Keratinocyte (primary cell): Measurements from ENCODE around the gene ARHGAP4. TPM values are rescaled to one million over a fixed set of nuclear protein-coding genes. Genes with fewer than 3 reads are reported as not detected.

Source experiments
- DNase-seq: peaks from one replicate; pipeline ENCODE4 v3.0.0-alpha.2; 2011; ENCODE audit warnings: low read depth, missing footprints, low spot score
- FAIRE-seq: peaks from 2 replicates; lab custom pipeline; 2011; peaks lifted over from hg19 to GRCh38; lab: Jason Lieb, UNC
- H2AFZ ChIP-seq: 2 replicates; pipeline ENCODE4 v1.6.0; 2012; ENCODE audit warnings: low read length, control low read depth, inconsistent platforms; ENCODE audit not compliant: control insufficient read depth
- H3K27ac ChIP-seq: 2 replicates; pipeline ENCODE4 v1.5.1; 2011; ENCODE audit warnings: low read length; ENCODE audit not compliant: control insufficient read depth, insufficient read depth
- H3K27me3 ChIP-seq: 3 replicates; pipeline ENCODE4 v1.6.0; 2011; ENCODE audit warnings: low read length; ENCODE audit not compliant: control insufficient read depth, insufficient read depth; ENCODE audit errors: extremely low read depth
- H3K36me3 ChIP-seq, 2 experiments: 2 replicates in 1 of 2; 3 replicates in 1 of 2; pipeline ENCODE4 v1.5.1; 2011; ENCODE audit warnings: low read length in 2 of 2, mild to moderate bottlenecking in 1 of 2; ENCODE audit not compliant: control insufficient read depth in 2 of 2, insufficient read depth in 2 of 2; ENCODE audit errors: extremely low read depth in 1 of 2
- H3K4me1 ChIP-seq: 3 replicates; pipeline ENCODE4 v1.5.1; 2011; ENCODE audit warnings: low read length; ENCODE audit not compliant: control insufficient read depth, insufficient read depth; ENCODE audit errors: extremely low read depth
- H3K4me2 ChIP-seq: 3 replicates; pipeline ENCODE4 v1.6.0; 2011; ENCODE audit warnings: low read depth, low read length; ENCODE audit not compliant: control insufficient read depth, insufficient read depth; ENCODE audit errors: extremely low read depth
- H3K4me3 ChIP-seq, 3 experiments: fragments of 200-600 bp in 1 of 3; sonication (generic) in 1 of 3; 2 replicates in 2 of 3; 3 replicates in 1 of 3; pipeline ENCODE4 v1.5.1; 2011 to 2016; ENCODE audit warnings: low read length in 3 of 3, mild to moderate bottlenecking in 3 of 3, control low read depth in 2 of 3, inconsistent platforms in 1 of 3, low read depth in 1 of 3, mixed read lengths in 1 of 3, mixed run types in 1 of 3, moderate library complexity in 1 of 3; ENCODE audit not compliant: control insufficient read depth in 2 of 3, insufficient read depth in 2 of 3; ENCODE audit errors: extremely low read depth in 1 of 3
- H3K79me2 ChIP-seq: 2 replicates; pipeline ENCODE4 v1.6.0; 2012; ENCODE audit warnings: low read length; ENCODE audit not compliant: control insufficient read depth, insufficient read depth
- H3K9ac ChIP-seq: 3 replicates; pipeline ENCODE4 v1.6.0; 2011; ENCODE audit warnings: low read length; ENCODE audit not compliant: control insufficient read depth, insufficient read depth; ENCODE audit errors: extremely low read depth
- H3K9me1 ChIP-seq: 3 replicates; pipeline ENCODE4 v1.6.0; 2011; ENCODE audit warnings: low read length; ENCODE audit not compliant: control insufficient read depth, insufficient read depth; ENCODE audit errors: extremely low read depth
- H3K9me3 ChIP-seq: 2 replicates; pipeline ENCODE4 v1.5.1; 2012; ENCODE audit warnings: low read depth, low read length; ENCODE audit not compliant: control insufficient read depth
- H4K20me1 ChIP-seq: 3 replicates; pipeline ENCODE4 v1.6.0; 2011; ENCODE audit warnings: low read length; ENCODE audit not compliant: control insufficient read depth, insufficient read depth; ENCODE audit errors: extremely low read depth
- EZH2 ChIP-seq: IDR thresholded peaks from one replicate; pipeline ENCODE4 v1.6.1; 2012; ENCODE audit warnings: inconsistent platforms, mild to moderate bottlenecking, low read length, moderate library complexity
- dilution Hi-C: fragments of 300-500 bp; cut with MboI; formaldehyde crosslinking; loops from one replicate; pipeline ENCODE4 v1.7.0; 2020; ENCODE audit warnings: low sequenced_read_pairs; ENCODE audit not compliant: extremely low pct_ligation_motif_present
- polyA plus RNA-seq, 5 experiments: library from polyadenylated mRNA; depleted of rRNA in 3 of 5; stranded (reverse) in 3 of 5; stranded (forward) in 1 of 5; unstranded in 1 of 5; fragments of >200 nt; gene quantifications; 1 replicate in 1 of 5; 2 replicates in 3 of 5; 3 replicates in 1 of 5; pipeline versions ENCODE4 v1.2.1 to v1.2.3, GENCODE V29; 2011 to 2012; ENCODE audit warnings: missing spikeins in 2 of 5, low read depth in 1 of 5, low replicate concordance in 1 of 5
- TF ChIP-seq, protein P1 (sequence below), 3 experiments: IDR thresholded peaks in 1 of 3; conservative IDR thresholded peaks in 1 of 3; optimal IDR thresholded peaks in 1 of 3; 2 replicates in 2 of 3; 3 replicates in 1 of 3; pipeline versions ENCODE3 to v1.5.1; 2011; ENCODE audit warnings: low read length in 3 of 3, mild to moderate bottlenecking in 3 of 3, moderate library complexity in 2 of 3, control low read depth in 1 of 3, inconsistent platforms in 1 of 3; ENCODE audit not compliant: insufficient read depth in 2 of 3; ENCODE audit errors: extremely low read depth in 1 of 3

ARHGAP4 gene
- polyA plus RNA-seq, 1 donor (not counting 4 experiments of a cell fraction or from before 2014, with no cell fraction given): 0.35 TPM

DNA sequence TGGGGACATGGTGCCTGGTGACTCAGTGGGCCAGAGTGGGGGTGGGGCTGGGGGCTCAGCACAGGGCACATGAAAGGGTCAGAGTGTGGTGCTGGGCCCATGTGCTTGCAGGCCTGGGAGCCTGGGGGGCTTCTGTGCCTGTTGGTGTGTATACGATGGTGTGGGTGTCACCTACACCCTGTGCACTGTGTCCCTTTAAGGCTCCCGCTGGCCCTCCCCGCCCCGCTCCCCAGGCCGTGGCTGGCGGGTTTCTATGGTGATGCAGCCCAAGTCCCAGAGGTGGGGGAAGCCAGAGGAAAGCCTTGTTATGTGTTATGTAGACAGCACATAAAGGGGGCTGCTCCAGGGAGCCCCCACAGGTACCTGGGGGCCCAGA, 45.6 kb downstream of the ARHGAP4 start:
- Histone ChIP-seq H3K4me1 (peaks cover 3% of the 10 kb centered on the region), H3K4me3 (no peak overlapping the region), H3K27ac (no peak overlapping the region), H4K20me1 (peaks cover 6% of the 10 kb centered on the region), H3K36me3 (no peaks in the 10 kb centered on the region), H3K79me2 (no peaks in the 10 kb centered on the region), H3K9me1 (no peaks in the 10 kb centered on the region), H3K9ac (no peak overlapping the region), H3K9me3 (no peaks in the 10 kb centered on the region), H3K27me3 (peaks cover 33% of the 10 kb centered on the region), H2AFZ (no peak overlapping the region), H3K4me2 (no peak overlapping the region)
- dilution Hi-C loops: no loop called here
- FAIRE-seq (no peak), DNase-seq (no peak)
- no peak for TF ChIP-seq EZH2
- TF ChIP-seq, protein P1, sequence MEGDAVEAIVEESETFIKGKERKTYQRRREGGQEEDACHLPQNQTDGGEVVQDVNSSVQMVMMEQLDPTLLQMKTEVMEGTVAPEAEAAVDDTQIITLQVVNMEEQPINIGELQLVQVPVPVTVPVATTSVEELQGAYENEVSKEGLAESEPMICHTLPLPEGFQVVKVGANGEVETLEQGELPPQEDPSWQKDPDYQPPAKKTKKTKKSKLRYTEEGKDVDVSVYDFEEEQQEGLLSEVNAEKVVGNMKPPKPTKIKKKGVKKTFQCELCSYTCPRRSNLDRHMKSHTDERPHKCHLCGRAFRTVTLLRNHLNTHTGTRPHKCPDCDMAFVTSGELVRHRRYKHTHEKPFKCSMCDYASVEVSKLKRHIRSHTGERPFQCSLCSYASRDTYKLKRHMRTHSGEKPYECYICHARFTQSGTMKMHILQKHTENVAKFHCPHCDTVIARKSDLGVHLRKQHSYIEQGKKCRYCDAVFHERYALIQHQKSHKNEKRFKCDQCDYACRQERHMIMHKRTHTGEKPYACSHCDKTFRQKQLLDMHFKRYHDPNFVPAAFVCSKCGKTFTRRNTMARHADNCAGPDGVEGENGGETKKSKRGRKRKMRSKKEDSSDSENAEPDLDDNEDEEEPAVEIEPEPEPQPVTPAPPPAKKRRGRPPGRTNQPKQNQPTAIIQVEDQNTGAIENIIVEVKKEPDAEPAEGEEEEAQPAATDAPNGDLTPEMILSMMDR (optimal IDR thresholded peaks at IDR 0.05 in 1 of 3, IDR thresholded peaks at IDR 0.05 in 1 of 3, conservative IDR thresholded peaks at IDR 0.05 in 1 of 3; ENCODE audit: extremely low read depth in 1 of 3, insufficient read depth in 2 of 3, low read length in 3 of 3): no peak

DNA sequence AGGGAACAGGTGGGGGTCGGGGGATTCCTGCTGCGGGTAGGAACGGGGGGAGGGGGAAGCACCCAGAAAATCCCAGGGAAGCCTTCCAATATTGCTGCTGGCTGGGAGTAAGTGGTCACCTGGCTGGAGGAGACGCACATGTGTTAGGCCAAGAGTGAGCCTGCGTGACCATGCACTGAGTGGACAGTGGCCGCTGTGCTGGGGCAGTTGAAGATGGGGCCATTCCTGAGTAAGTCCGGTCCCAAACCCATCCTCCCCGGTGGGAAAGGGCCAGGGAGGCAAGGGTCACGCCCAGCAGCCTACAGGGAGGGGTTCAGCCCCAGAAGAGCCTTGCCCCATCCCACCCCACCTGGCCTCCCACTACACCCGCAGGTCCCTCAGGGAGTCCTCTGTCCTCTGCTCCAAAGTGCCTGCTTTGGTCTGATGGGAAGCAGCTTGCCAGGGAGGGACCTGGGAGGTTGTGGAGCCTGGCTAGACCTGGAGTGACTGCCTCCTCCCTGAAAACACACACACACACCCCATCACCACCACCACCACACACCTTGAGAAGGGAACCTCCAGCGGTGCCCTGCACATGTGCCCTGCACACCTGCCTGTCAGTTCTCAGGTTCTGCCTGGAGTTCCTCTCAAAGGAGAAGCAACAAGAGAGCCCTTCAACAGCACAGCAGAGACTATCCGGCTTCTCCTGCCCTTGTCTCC, 46.2 kb downstream of the ARHGAP4 start:
- DNase-seq (no peak), FAIRE-seq (no peak)
- Histone ChIP-seq H3K27ac (no peak overlapping the region), H3K9me1 (no peaks in the 10 kb centered on the region), H3K79me2 (no peaks in the 10 kb centered on the region), H3K4me1 (peaks cover 3% of the 10 kb centered on the region), H3K36me3 (no peaks in the 10 kb centered on the region), H3K9me3 (no peaks in the 10 kb centered on the region), H3K9ac (no peak overlapping the region), H3K27me3 (peaks cover 29% of the 10 kb centered on the region), H3K4me3 (no peak overlapping the region), H4K20me1 (peaks cover 6% of the 10 kb centered on the region), H2AFZ (no peak overlapping the region), H3K4me2 (no peak overlapping the region)
- no peak for TF ChIP-seq EZH2
- TF ChIP-seq, protein P1 (optimal IDR thresholded peaks at IDR 0.05 in 1 of 3, IDR thresholded peaks at IDR 0.05 in 1 of 3, conservative IDR thresholded peaks at IDR 0.05 in 1 of 3; ENCODE audit: extremely low read depth in 1 of 3, insufficient read depth in 2 of 3, low read length in 3 of 3): no peak
- dilution Hi-C loops: no loop called here
